Panc1 (cell line): Measurements from ENCODE around the gene SUCLA2.
"Not testable (repeated sequence)": the region's sequence is repeated elsewhere in the genome, so short reads cannot be mapped to it uniquely, and the experiment has no call there.

ENCODE experiments used
- CTCF ChIP-seq: fragments of 450-650 bp; IDR thresholded peaks from 2 replicates; pipeline ENCODE4 v1.5.1; 2017; ENCODE audit warnings: mild to moderate bottlenecking
- POLR2AphosphoS5 ChIP-seq: IDR thresholded peaks from 2 replicates; pipeline ENCODE4 v1.6.1; 2012; ENCODE audit warnings: mild to moderate bottlenecking, low read depth, low read length, moderate library complexity
- REST ChIP-seq, 2 experiments: IDR thresholded peaks; 2 replicates each; pipeline ENCODE4 v1.6.1; 2011 to 2012; ENCODE audit warnings: low read depth in 2 of 2, control low read depth in 1 of 2, low read length in 1 of 2, mild to moderate bottlenecking in 1 of 2, moderate library complexity in 1 of 2; ENCODE audit not compliant: insufficient read depth in 1 of 2

GRCh38 chr13:47945146-47945545 is 55.9 kb downstream of the SUCLA2 start:
- TF ChIP-seq CTCF; POLR2AphosphoS5; REST (IDR thresholded peaks at IDR 0.05; ENCODE audit: insufficient read depth in 1 of 2, low read depth in 2 of 2, low read length in 1 of 2): not testable (repeated sequence)
